ENCODE results near the gene PNN. TPM values are rescaled to one million over a fixed set of nuclear protein-coding genes. Genes with fewer than 3 reads are reported as not detected.

PNN gene
- total and polyA plus RNA-seq, 9 of the 15 experiments (the other 6 are each of a cell fraction or from before 2014, with no cell fraction given), result 30.2 to 188 (median 69.7) TPM

- H3K4me2 ChIP-seq (ENCODE audit: insufficient read depth, low read length), result no peak overlapping the region
- no TSS peak for BruUV-seq (replicated peaks)
- DNase-seq (ENCODE audit: extremely low read depth in 1 of 4, low spot score in 3 of 4) (peak in 3 of 4 experiments; percentile 24 to 80 (median 29)), FAIRE-seq (peak; percentile 79), ATAC-seq (peak; percentile 87)
- peak overlapping the region; percentile 72 for H2AFZ ChIP-seq (ENCODE audit: low read depth, low read length)
- H3K27me3 ChIP-seq (ENCODE audit: control insufficient read depth in 2 of 2, insufficient read depth in 2 of 2, low read length in 2 of 2), result no peaks in the 10 kb centered on the region
- in situ Hi-C loops (cut with MboI), result no loop called here
- ChIA-PET CTCF (ENCODE audit: low intra/inter-chr PET ratio) (no interaction called here), POLR2A (interaction anchor here (0.9 kb wide), 1 partner anchor 19 kb away, joined by 3 read pairs; no protein-coding TSS in a partner anchor)
- no peak overlapping the region for H3K9ac ChIP-seq (ENCODE audit: insufficient read depth in 1 of 2, low read depth in 2 of 2, low read length in 2 of 2)
- H3K79me2 ChIP-seq (ENCODE audit: control insufficient read depth, insufficient read depth, low read length), result no peaks in the 10 kb centered on the region
- peaks cover 4 to 9% of the 10 kb centered on the region in 2 experiments; a peak in 2 of 5 replicates for H3K4me1 ChIP-seq (replicated peaks in 1 of 2; ENCODE audit: control insufficient read depth in 2 of 2, insufficient read depth in 2 of 2, low read length in 2 of 2)
- no peaks in the 10 kb centered on the region for H3K36me3 ChIP-seq (ENCODE audit: control insufficient read depth, insufficient read depth, low read length)
- H3K9me1 ChIP-seq (ENCODE audit: control insufficient read depth, insufficient read depth, low read length), result no peaks in the 10 kb centered on the region
- intact Hi-C loops (cut with micrococcal nuclease), result no loop called here
- no peaks in the 10 kb centered on the region for H4K20me1 ChIP-seq (replicated peaks; ENCODE audit: control insufficient read depth, insufficient read depth, low read length)
- 43% methylated on average over 5 of the region's 5 CpGs for WGBS (ENCODE audit: insufficient coverage, low coverage, missing lambda C conversion rate)
- H3K9me3 ChIP-seq (replicated peaks; ENCODE audit: control insufficient read depth, insufficient read depth, low read depth, low read length), result no peaks in the 10 kb centered on the region
- H3K4me3 ChIP-seq, result no peak overlapping the region
- peak overlapping the region; percentile 43; the same call in 1 of the 3 replicates for H3K27ac ChIP-seq (ENCODE audit: extremely low read depth, low read depth, low read length)
- TF ChIP-seq ZBTB7A (IDR thresholded peaks at IDR 0.05; ENCODE audit: borderline replicate concordance, control insufficient read depth, low read depth, low read length), result peak; percentile 30; the same call in 1 of the 2 replicates
- 0 out of 2 replicates have a peak, but pooled peaks have one; percentile 5 for TF ChIP-seq CBFA2T3 (IDR thresholded peaks at IDR 0.05)
- TF ChIP-seq CREB3L1 (IDR thresholded peaks at IDR 0.05; ENCODE audit: borderline replicate concordance, low read depth), result no peak
- TF ChIP-seq POLR2G (IDR thresholded peaks at IDR 0.05; ENCODE audit: low read depth, low read length), result no peak
- TF ChIP-seq ARID3B (CRISPR knock-in tag; IDR thresholded peaks at IDR 0.05; ENCODE audit: borderline replicate concordance), result no peak
- no peak for TF ChIP-seq ARHGAP35 (IDR thresholded peaks at IDR 0.05; ENCODE audit: partially characterized antibody)
- peak; percentile 92 for TF ChIP-seq ZFP36 (IDR thresholded peaks at IDR 0.05; ENCODE audit: low read depth, low read length, partially characterized antibody)
- TF ChIP-seq RCOR1 (IDR thresholded peaks at IDR 0.05; ENCODE audit: borderline replicate concordance in 1 of 2, low read depth in 2 of 2, low read length in 2 of 2), result 0 out of 4 replicates have a peak, but pooled peaks of 1 of the 2 experiments have one; percentile 7
- no peak for TF ChIP-seq GABPB2 (CRISPR knock-in tag; conservative IDR thresholded peaks at IDR 0.05)
- TF ChIP-seq TCF3 (CRISPR knock-in tag; IDR thresholded peaks at IDR 0.05), result no peak
- TF ChIP-seq ZNF140 (CRISPR knock-in tag; IDR thresholded peaks at IDR 0.05), result no peak
- TF ChIP-seq NFE2 (IDR thresholded peaks at IDR 0.05; ENCODE audit: low read depth), result peak; percentile 76
- TF ChIP-seq FOXJ2 (tag; IDR thresholded peaks at IDR 0.05), result no peak
- no peak for TF ChIP-seq ZNF277 (CRISPR knock-in tag; IDR thresholded peaks at IDR 0.05; ENCODE audit: borderline replicate concordance)
- TF ChIP-seq HNRNPUL1 (IDR thresholded peaks at IDR 0.05; ENCODE audit: low read length), result no peak
Measured at GRCh38 chr14:39203659-39204606, 28.9 kb downstream of the PNN start.

All from K562 (cell line).